HepG2 (cell line): ENCODE measurements around the gene NPB.

Experiments
- NBN ChIP-seq: fragments of 450-650 bp; conservative IDR thresholded peaks from 2 replicates; pipeline ENCODE4 v1.6.1; 2017
- PRMT3 ChIP-seq: sonication (generic); formaldehyde crosslinking; IDR thresholded peaks from 2 replicates; pipeline ENCODE4 v1.8.1; 2022; ENCODE audit warnings: low read depth, mild to moderate bottlenecking, moderate library complexity, missing genetic modification reagents, borderline replicate concordance
- ZMYM4 ChIP-seq: sonication (generic); formaldehyde crosslinking; IDR thresholded peaks from 2 replicates; pipeline ENCODE4 v1.8.1; 2023; ENCODE audit warnings: mild to moderate bottlenecking, missing genetic modification reagents
- TF ChIP-seq, protein P1 (sequence below): sonication (generic); formaldehyde crosslinking; IDR thresholded peaks from 2 replicates; pipeline ENCODE4 v1.4.0; 2020; ENCODE audit warnings: missing genetic modification reagents, borderline replicate concordance

DNA sequence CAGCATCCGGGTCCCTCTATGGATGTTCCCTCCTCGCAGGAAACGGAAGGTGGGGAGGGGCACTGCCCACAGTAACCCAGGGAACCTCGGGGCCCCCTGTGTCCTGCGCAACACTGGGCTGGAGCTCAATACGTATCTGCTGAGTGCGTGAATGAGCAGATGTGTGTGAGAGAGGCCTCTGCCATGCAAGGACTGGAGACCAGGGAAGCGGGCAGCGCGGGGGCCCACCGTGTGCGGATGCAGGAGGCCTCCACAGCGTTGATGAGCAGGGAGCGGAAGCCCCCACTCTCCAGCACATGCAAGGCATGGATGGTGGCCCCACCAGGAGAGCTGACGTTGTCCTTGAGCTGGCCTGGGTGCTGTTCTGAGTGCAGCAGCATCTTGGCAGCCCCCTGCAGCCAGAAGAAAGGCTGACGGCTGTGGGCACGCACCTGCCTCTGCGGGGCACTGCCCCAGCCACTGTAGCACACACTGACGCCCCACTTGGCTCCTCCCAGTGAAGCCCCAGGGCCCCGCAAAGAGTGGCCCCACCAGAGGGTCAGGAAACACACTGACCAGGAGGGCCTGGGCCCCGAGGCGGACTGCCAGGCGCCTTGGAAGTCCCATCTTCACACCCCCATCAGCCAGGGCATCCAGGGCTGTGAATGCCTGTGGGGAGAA, 32.2 kb downstream of the NPB start:
- TF ChIP-seq PRMT3 (CRISPR knock-in tag) (no peak), NBN (no peak), ZMYM4 (CRISPR knock-in tag) (no peak)
- TF ChIP-seq, protein P1, sequence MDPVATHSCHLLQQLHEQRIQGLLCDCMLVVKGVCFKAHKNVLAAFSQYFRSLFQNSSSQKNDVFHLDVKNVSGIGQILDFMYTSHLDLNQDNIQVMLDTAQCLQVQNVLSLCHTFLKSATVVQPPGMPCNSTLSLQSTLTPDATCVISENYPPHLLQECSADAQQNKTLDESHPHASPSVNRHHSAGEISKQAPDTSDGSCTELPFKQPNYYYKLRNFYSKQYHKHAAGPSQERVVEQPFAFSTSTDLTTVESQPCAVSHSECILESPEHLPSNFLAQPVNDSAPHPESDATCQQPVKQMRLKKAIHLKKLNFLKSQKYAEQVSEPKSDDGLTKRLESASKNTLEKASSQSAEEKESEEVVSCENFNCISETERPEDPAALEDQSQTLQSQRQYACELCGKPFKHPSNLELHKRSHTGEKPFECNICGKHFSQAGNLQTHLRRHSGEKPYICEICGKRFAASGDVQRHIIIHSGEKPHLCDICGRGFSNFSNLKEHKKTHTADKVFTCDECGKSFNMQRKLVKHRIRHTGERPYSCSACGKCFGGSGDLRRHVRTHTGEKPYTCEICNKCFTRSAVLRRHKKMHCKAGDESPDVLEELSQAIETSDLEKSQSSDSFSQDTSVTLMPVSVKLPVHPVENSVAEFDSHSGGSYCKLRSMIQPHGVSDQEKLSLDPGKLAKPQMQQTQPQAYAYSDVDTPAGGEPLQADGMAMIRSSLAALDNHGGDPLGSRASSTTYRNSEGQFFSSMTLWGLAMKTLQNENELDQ (CRISPR knock-in tag) = no peak
